Stimulated activated CD4-positive, alpha-beta T cell treated with anti-CD3 and anti-CD28 coated beads, Interleukin-12 subunit alpha, Interleukin-12 subunit beta, amount 100 ng/mL, for 24 hours (primary cell): ENCODE measurements around the gene ENO1.

Experiments
- DNase-seq, 2 experiments: peaks; one replicate each; pipeline ENCODE4 v3.0.0-alpha.2; 2020; ENCODE audit warnings: low read depth in 2 of 2

ENO1 gene

GRCh38 chr1:8870616-8871538, 7.6 kb downstream of the ENO1 start:
- DNase-seq: no peak

DNA sequence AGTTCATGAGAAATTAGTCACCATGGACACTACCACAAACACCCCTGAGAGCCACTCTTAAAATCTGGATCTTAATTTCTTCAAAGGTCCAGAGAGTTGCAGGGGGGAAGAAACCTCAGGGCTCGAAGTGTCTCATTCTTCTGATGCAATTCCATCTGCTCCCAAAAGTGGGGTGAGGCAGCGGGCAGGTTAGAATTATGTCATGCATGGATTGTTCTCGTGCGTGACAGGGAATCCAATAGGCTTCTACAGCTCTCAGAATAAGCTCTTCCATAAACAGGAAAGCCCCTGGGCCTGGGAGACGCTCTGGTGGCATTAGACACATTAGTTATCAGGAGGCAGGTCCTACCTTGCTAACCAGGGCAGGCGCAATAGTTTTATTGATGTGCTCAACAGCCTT, 8.4 kb downstream of the ENO1 start:
- DNase-seq: no peak

GRCh38 chr1:8867878-8868567, 10.5 kb downstream of the ENO1 start:
- no peak for DNase-seq

- no peak for DNase-seq
These were observed 11.6 kb downstream of the ENO1 start for GRCh38 chr1:8866792-8867415.

DNA sequence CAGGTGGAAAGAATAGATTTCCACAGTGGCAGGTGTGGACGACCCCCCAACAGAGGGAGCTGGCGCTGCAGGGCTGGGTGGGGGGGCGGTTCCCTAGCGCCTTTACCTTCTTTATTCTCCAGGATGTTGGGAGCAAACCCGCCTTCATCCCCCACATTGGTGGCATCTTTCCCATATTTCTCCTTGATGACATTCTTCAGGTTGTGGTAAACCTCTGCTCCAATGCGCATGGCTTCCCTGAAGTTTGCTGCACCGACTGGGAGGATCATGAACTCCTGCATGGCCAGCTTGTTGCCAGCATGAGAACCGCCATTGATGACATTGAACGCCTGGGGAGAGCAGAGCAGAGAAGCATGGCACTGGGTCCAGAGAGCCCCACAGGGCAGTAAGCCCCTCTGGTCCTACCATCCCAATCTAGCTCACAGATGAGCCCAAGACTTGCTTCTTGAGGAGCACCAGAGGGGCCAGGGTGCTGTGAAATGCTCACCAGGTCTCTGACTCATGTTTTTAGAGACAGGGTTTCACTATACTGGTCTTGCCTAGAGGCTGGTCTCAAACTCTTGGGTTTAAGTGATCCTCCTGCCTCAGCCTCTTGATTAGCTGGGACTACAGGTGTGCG, 12.2 kb downstream of the ENO1 start:
- no peak for DNase-seq

DNA sequence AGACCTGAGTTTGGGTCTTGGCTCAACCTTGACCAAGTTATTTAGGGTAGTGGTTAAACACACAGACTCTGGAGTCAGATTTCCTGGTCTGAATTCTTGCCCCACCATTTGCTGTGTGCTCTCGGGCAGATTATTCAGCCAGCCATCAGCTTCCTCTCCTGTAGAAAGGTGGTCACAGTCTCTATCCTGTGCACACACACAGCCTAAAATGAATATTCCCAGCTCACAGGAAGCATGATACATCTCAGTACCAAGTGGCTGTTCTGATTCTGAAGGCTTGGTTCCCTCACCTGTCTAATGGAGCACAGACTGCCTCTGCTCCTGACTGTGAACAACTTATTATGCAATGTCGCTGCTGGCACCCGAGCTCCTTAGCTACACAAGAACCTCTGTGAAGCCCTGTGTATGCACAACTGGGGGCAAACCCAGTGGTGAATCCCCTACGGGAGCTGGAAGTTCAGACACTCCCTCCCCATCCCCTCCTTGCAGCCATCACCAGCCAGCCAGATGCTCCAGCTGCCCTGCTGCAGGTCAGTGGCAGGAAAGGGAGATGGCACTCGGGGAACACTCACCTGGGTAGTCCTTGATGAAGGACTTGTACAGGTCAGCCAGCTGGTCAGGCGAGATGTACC, 13.7 kb downstream of the ENO1 start:
- no peak for DNase-seq

GRCh38 chr1:8863794-8864233, 14.7 kb downstream of the ENO1 start:
- DNase-seq: no peak

GRCh38 chr1:8863138-8863537, 15.3 kb downstream of the ENO1 start:
- no peak for DNase-seq

DNA sequence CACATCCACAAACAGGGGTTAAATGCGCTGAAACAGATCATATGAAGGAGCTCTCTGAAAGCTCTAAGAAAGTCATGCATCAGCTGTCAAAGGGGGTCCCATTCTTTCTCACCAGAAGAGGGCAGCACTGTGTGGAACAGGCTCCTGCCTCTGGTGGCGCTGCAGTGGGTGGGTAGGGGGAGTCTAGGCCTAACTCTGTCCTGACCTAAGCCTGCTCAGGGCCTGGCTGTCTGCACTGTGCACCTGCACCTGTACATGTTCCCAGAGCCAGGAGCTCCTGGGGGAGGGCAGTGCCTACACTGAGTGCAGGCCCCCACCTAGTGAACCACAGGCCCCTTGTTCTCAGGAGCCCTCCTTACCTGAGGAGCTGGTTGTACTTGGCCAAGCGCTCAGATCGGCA, 16.0 kb downstream of the ENO1 start:
- no peak for DNase-seq

DNA sequence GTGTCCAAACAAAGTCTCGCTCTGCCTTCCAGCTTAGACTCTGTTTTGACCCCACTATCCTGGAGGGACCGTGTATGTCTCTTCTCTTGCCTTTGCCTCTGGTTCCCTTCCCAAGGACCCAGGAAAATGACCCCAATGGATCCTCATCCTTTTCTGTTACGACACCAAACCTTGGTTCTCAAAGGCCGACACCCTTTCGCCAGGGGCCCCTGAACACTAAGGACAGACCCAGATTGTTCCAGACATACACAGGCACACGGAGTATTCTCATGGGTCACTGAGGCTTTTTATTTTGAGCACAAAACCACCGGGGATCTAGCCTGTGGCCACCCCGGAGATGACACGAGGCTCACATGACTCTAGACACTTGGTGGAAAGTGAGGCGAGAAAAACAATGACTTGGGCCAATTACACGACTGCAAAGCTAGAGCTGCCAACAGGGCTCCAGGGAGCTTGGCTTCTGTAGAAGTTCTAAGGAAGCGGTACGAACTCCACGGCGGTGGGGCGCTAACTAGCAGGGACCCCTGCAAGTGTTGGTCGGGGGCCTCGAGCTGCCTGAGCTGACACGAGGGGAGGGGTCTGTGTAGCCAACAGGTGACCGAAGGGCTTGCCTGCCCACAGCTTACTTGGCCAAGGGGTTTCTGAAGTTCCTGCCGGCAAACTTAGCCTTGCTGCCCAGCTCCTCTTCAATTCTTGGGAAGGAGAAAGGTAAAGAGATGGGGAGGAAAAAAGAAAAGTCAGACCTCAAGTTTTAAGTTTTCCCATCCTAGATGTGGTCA, 17.6 kb downstream of the ENO1 start:
- DNase-seq: no peak

- DNase-seq: no peak
These were observed 19.4 kb downstream of the ENO1 start for GRCh38 chr1:8858888-8859706.

DNA sequence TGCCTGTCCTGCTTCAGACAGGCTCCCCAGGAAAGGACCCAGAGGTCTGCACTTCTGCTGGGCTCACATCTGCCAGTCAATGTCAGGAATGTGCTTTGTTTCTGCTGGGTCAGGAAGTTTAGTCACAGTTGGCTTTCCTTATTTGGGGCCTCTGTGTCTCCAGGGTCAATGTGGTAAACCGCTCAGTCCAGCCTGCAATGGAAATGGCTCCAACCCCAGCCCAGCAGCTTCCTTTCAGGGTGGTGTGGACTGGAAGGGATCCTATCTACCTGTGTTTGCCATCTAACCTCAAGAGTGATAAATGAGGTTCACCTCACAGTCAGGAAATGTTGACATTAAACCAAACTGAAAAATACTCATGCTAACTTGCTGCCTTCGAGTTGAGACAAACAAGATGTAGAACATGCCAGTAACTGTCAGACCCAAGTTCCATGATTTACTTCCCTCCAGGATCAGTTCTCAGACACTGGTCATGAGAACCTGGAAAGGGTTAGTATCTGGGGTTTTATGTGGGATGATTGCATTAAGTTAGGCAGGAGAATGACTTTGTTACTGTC, 20.3 kb downstream of the ENO1 start:
- no peak for DNase-seq

- DNase-seq: no peak
These were observed 21.6 kb downstream of the ENO1 start for GRCh38 chr1:8856689-8857412.

DNA sequence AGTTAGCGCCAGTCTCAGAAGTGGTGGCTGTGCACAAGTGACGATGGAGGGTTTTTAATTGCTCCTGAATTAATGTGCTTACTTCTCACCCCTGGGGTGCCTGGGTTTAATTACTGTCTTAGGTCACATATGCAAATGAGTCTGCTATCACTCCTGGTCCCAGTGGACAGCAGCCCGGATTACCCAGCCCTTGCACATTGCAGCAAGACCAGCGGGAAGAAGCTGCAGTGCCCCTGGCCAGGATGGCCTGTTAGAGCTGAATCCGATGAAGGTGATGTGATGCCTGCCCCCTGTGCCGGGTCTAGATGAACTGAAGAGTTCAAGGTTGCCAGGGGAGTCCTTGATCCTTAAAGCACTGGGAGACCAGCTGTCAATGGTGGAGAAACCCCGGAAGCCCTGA, 24.2 kb downstream of the ENO1 start:
- DNase-seq: no peak

DNA sequence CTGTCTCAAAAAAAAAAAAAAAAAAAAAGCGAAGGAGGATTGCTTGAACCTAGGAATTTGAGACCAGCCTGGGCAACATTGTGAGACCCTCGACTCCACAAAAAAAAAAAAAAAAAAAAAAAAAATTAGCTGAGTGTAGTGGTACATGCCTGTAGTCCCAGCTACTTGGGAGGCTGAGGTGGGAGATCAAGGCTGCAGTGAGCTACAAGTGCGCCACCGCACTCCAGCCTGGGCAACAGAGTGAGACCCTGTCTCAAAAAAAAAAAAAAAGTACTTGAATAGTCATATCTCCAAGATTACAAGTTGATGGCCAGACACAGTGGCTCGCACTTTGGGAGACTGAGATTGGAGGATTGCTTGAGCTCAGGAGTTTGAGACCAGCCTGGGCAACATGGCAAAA, 27.4 kb downstream of the ENO1 start:
- no peak for DNase-seq

GRCh38 chr1:8848663-8849386, 29.7 kb downstream of the ENO1 start:
- DNase-seq: peak; percentile 47 to 72

- no peak for DNase-seq
These were observed 30.5 kb downstream of the ENO1 start for GRCh38 chr1:8847990-8848389.

- no peak for DNase-seq
These were observed 32.2 kb downstream of the ENO1 start for GRCh38 chr1:8846263-8846662.
